ENCODE results near the gene CFAP77.

The CFAP77 gene

GRCh38 chr9:132415181-132415580 lies 5.2 kb downstream of the CFAP77 start:
- Histone ChIP-seq H3K4ac (ENCODE audit: low read depth, low read length) (no peak overlapping the region), H3K4me1 (ENCODE audit: control insufficient read depth, low read depth, low read length) (no peaks in the 10 kb centered on the region), H2AK5ac (ENCODE audit: low read length) (no peak overlapping the region), H3K23ac (ENCODE audit: low read length) (no peak overlapping the region), H3K18ac (ENCODE audit: low read length) (no peak overlapping the region), H3K27me3 (ENCODE audit: insufficient read depth, low read length, poor library complexity) (no peaks in the 10 kb centered on the region), H3K9ac (ENCODE audit: low read length) (no peak overlapping the region), H3K27ac (ENCODE audit: low read depth, low read length) (no peak overlapping the region), H2BK15ac (replicated peaks; ENCODE audit: low read depth) (no peak overlapping the region), H4K8ac (ENCODE audit: low read depth, low read length) (no peak overlapping the region), H3K56ac (ENCODE audit: low read length) (no peak overlapping the region), H4K5ac (ENCODE audit: low read length) (no peak overlapping the region), H3K36me3 (ENCODE audit: control insufficient read depth, insufficient read depth, low read length) (no peaks in the 10 kb centered on the region), H2BK120ac (ENCODE audit: low read depth, low read length) (no peak overlapping the region), H3K79me1 (ENCODE audit: low read length) (no peaks in the 10 kb centered on the region), H3K4me2 (ENCODE audit: low read length) (no peak overlapping the region), H2BK5ac (ENCODE audit: low read length) (no peak overlapping the region), H3K79me2 (ENCODE audit: control insufficient read depth, insufficient read depth, low read length) (no peaks in the 10 kb centered on the region), H3K4me3 (ENCODE audit: low read length) (no peak overlapping the region)
- no peak for DNase-seq
- no CpG with 5 or more reads among the region's 12 CpGs for WGBS (ENCODE audit: extremely low coverage, insufficient coverage, low lambda C conversion rate)

GRCh38 chr9:132418726-132419363 lies 8.8 kb downstream of the CFAP77 start:
- H3K27me3 ChIP-seq (ENCODE audit: insufficient read depth, low read length, poor library complexity): peaks cover 3% of the 10 kb centered on the region

GRCh38 chr9:132422574-132422973 lies 12.6 kb downstream of the CFAP77 start:
- Histone ChIP-seq H3K79me1 (ENCODE audit: low read length) (no peaks in the 10 kb centered on the region), H3K23ac (ENCODE audit: low read length) (no peak overlapping the region), H3K9ac (ENCODE audit: low read length) (no peak overlapping the region), H4K8ac (ENCODE audit: low read depth, low read length) (no peak overlapping the region), H4K5ac (ENCODE audit: low read length) (no peak overlapping the region), H2BK120ac (ENCODE audit: low read depth, low read length) (no peak overlapping the region), H3K4me1 (ENCODE audit: control insufficient read depth, low read depth, low read length) (peaks cover 6% of the 10 kb centered on the region), H3K4me2 (ENCODE audit: low read length) (no peak overlapping the region), H3K56ac (ENCODE audit: low read length) (no peak overlapping the region), H3K4me3 (ENCODE audit: low read length) (no peak overlapping the region), H3K18ac (ENCODE audit: low read length) (no peak overlapping the region), H3K79me2 (ENCODE audit: control insufficient read depth, insufficient read depth, low read length) (no peaks in the 10 kb centered on the region), H3K27ac (ENCODE audit: low read depth, low read length) (no peak overlapping the region), H3K4ac (ENCODE audit: low read depth, low read length) (no peak overlapping the region), H2BK15ac (replicated peaks; ENCODE audit: low read depth) (no peak overlapping the region), H2AK5ac (ENCODE audit: low read length) (no peak overlapping the region), H3K27me3 (ENCODE audit: insufficient read depth, low read length, poor library complexity) (peaks cover 3% of the 10 kb centered on the region), H2BK5ac (ENCODE audit: low read length) (no peak overlapping the region), H3K36me3 (ENCODE audit: control insufficient read depth, insufficient read depth, low read length) (no peaks in the 10 kb centered on the region)
- WGBS (ENCODE audit: extremely low coverage, insufficient coverage, low lambda C conversion rate): no CpG with 5 or more reads among the region's 5 CpGs
- no peak for DNase-seq

More at GRCh38 chr9:132418726-132419363, 8.8 kb downstream of the CFAP77 start:
- Histone ChIP-seq H2BK15ac (replicated peaks; ENCODE audit: low read depth) (no peak overlapping the region), H2BK120ac (ENCODE audit: low read depth, low read length) (no peak overlapping the region), H2AK5ac (ENCODE audit: low read length) (no peak overlapping the region), H4K8ac (ENCODE audit: low read depth, low read length) (no peak overlapping the region), H3K79me1 (ENCODE audit: low read length) (no peaks in the 10 kb centered on the region), H2BK5ac (ENCODE audit: low read length) (no peak overlapping the region), H4K5ac (ENCODE audit: low read length) (no peak overlapping the region), H3K79me2 (ENCODE audit: control insufficient read depth, insufficient read depth, low read length) (no peaks in the 10 kb centered on the region), H3K23ac (ENCODE audit: low read length) (no peak overlapping the region), H3K9ac (ENCODE audit: low read length) (no peak overlapping the region), H3K56ac (ENCODE audit: low read length) (no peak overlapping the region), H3K36me3 (ENCODE audit: control insufficient read depth, insufficient read depth, low read length) (no peaks in the 10 kb centered on the region), H3K4me2 (ENCODE audit: low read length) (no peak overlapping the region), H3K18ac (ENCODE audit: low read length) (no peak overlapping the region), H3K4me1 (ENCODE audit: control insufficient read depth, low read depth, low read length) (no peaks in the 10 kb centered on the region), H3K4ac (ENCODE audit: low read depth, low read length) (no peak overlapping the region), H3K4me3 (ENCODE audit: low read length) (no peak overlapping the region), H3K27ac (ENCODE audit: low read depth, low read length) (no peak overlapping the region)
- DNase-seq: no peak
- WGBS (ENCODE audit: extremely low coverage, insufficient coverage, low lambda C conversion rate): no CpG with 5 or more reads among the region's 5 CpGs

- no peak overlapping the region for H3K18ac ChIP-seq (ENCODE audit: low read length)
- H3K56ac ChIP-seq (ENCODE audit: low read length): no peak overlapping the region
- no peaks in the 10 kb centered on the region for H3K36me3 ChIP-seq (ENCODE audit: control insufficient read depth, insufficient read depth, low read length)
- peaks cover 3% of the 10 kb centered on the region for H3K27me3 ChIP-seq (ENCODE audit: insufficient read depth, low read length, poor library complexity)
- H3K79me1 ChIP-seq (ENCODE audit: low read length): no peaks in the 10 kb centered on the region
- no peak overlapping the region for H4K5ac ChIP-seq (ENCODE audit: low read length)
- H2AK5ac ChIP-seq (ENCODE audit: low read length): no peak overlapping the region
- peaks cover 6% of the 10 kb centered on the region for H3K4me1 ChIP-seq (ENCODE audit: control insufficient read depth, low read depth, low read length)
- no CpG with 5 or more reads among the region's 5 CpGs for WGBS (ENCODE audit: extremely low coverage, insufficient coverage, low lambda C conversion rate)
- H3K27ac ChIP-seq (ENCODE audit: low read depth, low read length): no peak overlapping the region
- H3K9ac ChIP-seq (ENCODE audit: low read length): no peak overlapping the region
- no peak overlapping the region for H3K23ac ChIP-seq (ENCODE audit: low read length)
- no peak overlapping the region for H2BK15ac ChIP-seq (replicated peaks; ENCODE audit: low read depth)
- no peak overlapping the region for H3K4me2 ChIP-seq (ENCODE audit: low read length)
- H3K4ac ChIP-seq (ENCODE audit: low read depth, low read length): no peak overlapping the region
- H2BK120ac ChIP-seq (ENCODE audit: low read depth, low read length): no peak overlapping the region
- no peak overlapping the region for H4K8ac ChIP-seq (ENCODE audit: low read depth, low read length)
- no peak overlapping the region for H2BK5ac ChIP-seq (ENCODE audit: low read length)
- no peak overlapping the region for H3K4me3 ChIP-seq (ENCODE audit: low read length)
- H3K79me2 ChIP-seq (ENCODE audit: control insufficient read depth, insufficient read depth, low read length): no peaks in the 10 kb centered on the region
- no peak for DNase-seq
Measured at GRCh38 chr9:132423503-132423902, 13.5 kb downstream of the CFAP77 start.

- peak overlapping the region; percentile 20 for H3K9ac ChIP-seq (ENCODE audit: low read length)
- H3K4me2 ChIP-seq (ENCODE audit: low read length): peak overlapping the region; percentile 6
- no peaks in the 10 kb centered on the region for H3K36me3 ChIP-seq (ENCODE audit: control insufficient read depth, insufficient read depth, low read length)
- peak overlapping the region; percentile 32 for H3K56ac ChIP-seq (ENCODE audit: low read length)
- peaks cover 3% of the 10 kb centered on the region for H3K27me3 ChIP-seq (ENCODE audit: insufficient read depth, low read length, poor library complexity)
- H4K8ac ChIP-seq (ENCODE audit: low read depth, low read length): no peak overlapping the region
- H2AK5ac ChIP-seq (ENCODE audit: low read length): no peak overlapping the region
- no peak overlapping the region for H2BK15ac ChIP-seq (replicated peaks; ENCODE audit: low read depth)
- H3K27ac ChIP-seq (ENCODE audit: low read depth, low read length): no peak overlapping the region
- no CpG with 5 or more reads among the region's 22 CpGs for WGBS (ENCODE audit: extremely low coverage, insufficient coverage, low lambda C conversion rate)
- H3K79me1 ChIP-seq (ENCODE audit: low read length): no peaks in the 10 kb centered on the region
- H3K79me2 ChIP-seq (ENCODE audit: control insufficient read depth, insufficient read depth, low read length): no peaks in the 10 kb centered on the region
- peaks cover 6% of the 10 kb centered on the region for H3K4me1 ChIP-seq (ENCODE audit: control insufficient read depth, low read depth, low read length)
- H4K5ac ChIP-seq (ENCODE audit: low read length): no peak overlapping the region
- H2BK5ac ChIP-seq (ENCODE audit: low read length): no peak overlapping the region
- peak; percentile 89 for DNase-seq
- H3K4me3 ChIP-seq (ENCODE audit: low read length): no peak overlapping the region
- H2BK120ac ChIP-seq (ENCODE audit: low read depth, low read length): no peak overlapping the region
- peak overlapping the region; percentile 7 for H3K18ac ChIP-seq (ENCODE audit: low read length)
- H3K4ac ChIP-seq (ENCODE audit: low read depth, low read length): no peak overlapping the region
- no peak overlapping the region for H3K23ac ChIP-seq (ENCODE audit: low read length)
Measured at GRCh38 chr9:132424857-132425674, 15.1 kb downstream of the CFAP77 start.
